Measurements from ENCODE around the gene YTHDF1.

The YTHDF1 gene

GRCh38 chr20:63210011-63210605 lies 5.8 kb downstream of the YTHDF1 start:
- DNase-seq: peak in 2 of 51 donors; percentile 4 to 20

GRCh38 chr20:63208346-63208909 lies 7.5 kb downstream of the YTHDF1 start:
- peak in 7 of 51 donors; percentile 16 to 49 (median 26) for DNase-seq

DNA sequence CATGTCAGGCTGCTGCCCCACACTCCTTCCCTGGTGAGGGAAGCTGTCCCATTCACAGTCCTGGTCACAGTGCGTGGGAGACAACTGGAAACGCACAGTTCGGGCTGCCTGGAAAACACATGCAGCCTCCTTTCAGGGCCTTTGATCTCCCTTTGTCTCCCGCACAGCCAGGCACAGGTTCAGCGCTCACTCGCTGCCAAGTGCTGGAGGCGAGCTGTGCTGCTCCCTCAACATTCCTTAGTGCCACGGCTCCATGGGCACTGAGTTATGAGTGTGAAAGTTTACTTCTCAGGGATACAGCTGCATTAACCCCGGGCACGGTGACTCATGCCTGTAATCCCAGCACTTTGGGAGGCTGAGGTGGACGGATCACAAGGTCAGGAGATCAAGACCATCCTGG lies 9.1 kb downstream of the YTHDF1 start:
- peak in 28 of 51 donors; percentile 8 to 73 (median 40) for DNase-seq

- DNase-seq: no peak
Measured at GRCh38 chr20:63205896-63206295, 10.0 kb downstream of the YTHDF1 start.

DNA sequence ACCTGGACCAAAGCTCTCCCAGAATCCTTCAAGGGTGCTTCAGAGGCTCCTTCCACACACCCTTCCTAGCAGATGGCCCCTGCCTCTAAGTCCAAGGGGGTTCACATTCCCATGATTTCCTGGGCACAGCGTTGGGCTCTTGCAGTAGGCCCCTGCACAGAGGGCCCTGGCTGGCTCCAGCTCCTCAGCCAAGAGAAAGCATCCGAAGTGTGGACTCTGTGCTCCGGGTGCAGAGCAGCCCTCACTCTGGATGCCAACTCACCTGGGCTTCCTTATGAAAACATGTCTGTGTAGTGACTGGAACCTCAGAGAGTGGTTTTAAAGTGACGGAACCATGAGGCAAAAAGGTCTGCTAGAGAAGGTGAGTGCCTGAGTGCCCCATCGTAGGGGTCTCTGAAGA lies 11.6 kb downstream of the YTHDF1 start:
- DNase-seq: no peak

DNA sequence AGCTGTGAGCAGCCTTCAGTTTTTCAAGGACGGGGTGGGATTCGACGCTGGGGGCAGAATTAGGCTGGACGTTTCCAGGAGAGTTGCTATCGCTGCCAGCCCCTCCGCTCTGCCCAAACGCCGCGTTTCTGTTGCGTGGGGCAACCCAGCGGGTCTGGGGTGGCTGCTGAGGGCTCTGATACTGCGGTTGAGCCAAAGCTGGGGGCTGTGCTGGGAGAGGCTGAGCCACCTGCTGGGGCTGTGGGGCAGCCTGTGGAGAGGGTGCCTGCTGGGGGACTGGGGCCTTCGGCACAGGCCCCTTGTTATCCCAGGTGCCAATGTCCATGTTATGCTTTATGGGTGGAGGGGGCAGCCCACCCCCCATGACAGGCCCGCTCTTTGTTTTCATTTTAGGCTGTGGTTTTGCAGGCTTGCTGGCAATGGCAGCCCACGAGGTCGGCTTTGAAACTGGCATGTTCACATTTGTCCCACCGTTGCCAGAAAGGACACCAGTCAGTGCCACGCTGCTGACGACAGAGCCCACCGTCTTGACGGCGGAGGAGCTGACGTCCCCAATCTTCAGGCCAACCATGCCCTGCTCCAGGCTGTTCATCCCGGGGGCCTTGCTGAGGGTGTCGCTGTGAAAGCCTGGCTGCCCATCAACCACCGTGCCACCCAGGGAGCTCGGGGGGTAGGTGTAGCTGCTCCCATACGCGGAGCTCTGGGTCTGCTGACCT lies 13.0 kb downstream of the YTHDF1 start:
- no peak for DNase-seq

- no peak for DNase-seq
Measured at GRCh38 chr20:63202021-63202420, 13.9 kb downstream of the YTHDF1 start.

DNA sequence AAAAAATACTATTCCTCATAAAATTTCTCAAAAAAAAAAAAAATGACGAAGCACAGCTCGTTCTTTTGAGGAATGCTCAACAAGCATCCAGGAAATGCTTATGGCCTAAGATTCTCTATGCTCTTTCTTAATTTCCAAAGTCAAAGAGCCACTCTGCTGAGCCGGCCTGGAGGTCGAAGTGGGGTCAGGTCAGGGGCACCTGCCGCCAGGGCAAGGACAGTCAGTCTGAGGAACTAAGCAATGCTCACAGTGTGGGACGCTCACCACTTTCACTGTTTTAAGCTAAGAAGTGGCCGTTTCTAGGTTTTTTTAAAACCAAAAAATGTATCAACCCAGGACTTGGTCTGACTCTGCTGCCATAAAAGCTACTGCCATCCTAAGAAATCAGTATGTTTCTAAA lies 17.3 kb downstream of the YTHDF1 start:
- DNase-seq: no peak

DNA sequence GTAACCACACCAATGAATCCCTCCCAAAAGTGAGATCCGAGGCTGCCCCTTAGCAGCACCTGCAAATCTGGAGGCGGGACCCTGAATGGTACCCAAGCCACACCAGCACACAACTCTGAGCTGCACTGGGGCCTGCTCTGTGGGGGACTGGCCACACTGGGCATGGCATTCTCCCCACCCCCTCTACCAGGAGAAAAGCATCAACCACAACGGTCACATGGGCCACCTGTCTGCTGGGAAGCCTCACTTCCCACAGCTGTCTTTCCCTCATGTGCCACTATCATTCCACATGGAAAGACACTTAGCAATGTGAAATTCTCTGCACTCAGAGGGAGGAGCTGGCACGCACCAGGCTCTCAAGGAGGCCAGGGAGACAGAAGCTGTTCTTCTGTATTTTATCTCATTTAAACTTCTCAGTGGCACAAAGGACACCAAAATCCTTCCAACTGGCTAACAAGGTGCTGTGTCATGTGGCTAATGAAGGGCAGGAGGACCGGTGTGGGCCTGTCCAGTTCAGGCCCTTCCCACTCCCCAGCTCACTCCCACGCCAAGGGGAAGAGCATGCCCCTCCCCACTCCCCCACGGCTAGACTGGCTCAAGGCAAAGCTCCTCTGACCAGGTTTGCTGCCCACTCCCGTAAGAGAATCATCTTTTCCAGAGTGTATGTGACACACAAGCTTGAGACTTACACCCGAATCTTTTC lies 19.0 kb downstream of the YTHDF1 start:
- no peak for DNase-seq

- DNase-seq: no peak
Measured at GRCh38 chr20:63194797-63195173, 21.1 kb downstream of the YTHDF1 start.

- no peak for DNase-seq
Measured at GRCh38 chr20:63194007-63194796, 21.7 kb downstream of the YTHDF1 start.

DNA sequence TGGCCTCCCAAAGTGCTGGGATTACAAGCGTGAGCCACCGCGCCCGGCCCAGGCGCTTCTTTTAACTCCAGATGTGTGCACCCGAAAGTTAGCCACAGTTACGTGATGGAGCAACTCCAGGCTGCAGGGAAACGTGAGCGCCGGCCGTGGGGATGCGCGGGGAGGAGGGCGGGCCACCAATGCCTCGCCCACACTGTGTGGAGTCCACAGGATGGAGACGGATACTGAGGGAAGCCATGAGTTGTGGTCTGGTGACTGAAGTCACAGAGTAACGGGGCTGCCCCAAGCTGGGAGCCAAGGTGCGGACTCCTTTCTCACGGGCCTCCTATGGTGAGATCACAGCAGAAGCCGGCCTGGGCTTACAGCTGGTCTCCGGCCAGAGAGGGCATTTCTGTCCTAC lies 23.2 kb downstream of the YTHDF1 start:
- DNase-seq: no peak

- DNase-seq: no peak
Measured at GRCh38 chr20:63191400-63191799, 24.5 kb downstream of the YTHDF1 start.

GRCh38 chr20:63190828-63191227 lies 25.1 kb downstream of the YTHDF1 start:
- DNase-seq: no peak

DNA sequence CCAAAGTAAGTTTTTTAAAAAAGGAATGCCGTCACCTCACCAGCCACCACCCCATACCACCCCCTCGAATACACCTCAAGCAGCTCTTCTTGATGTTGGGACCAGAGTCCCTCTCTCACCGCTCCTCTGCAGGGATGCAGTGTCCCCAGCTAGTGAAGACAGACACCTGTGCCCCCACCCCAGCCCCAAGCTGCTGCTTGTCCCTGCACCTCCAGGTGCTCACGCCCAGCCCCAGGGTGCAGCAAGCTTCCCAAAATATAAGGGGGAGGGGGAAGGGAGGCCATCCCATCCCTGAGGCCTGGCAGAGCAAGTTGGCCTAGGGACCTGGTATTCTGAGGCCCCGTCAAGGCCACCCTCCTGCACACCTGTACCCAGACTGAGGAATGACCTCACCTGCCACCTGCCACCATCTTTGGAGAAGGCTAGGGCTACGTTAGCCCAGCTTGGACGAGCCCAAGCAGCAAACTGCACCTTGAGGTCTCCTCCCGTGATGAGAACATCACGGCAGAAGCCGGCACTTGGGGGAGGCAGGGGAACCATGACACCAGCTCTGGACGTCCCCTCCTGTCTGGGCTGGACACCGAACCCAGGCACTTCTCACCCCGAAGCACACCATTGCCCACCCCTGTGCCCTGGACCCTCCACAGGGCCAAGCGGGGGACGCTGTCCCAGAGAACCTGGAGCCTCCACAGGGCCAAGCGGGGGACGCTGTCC lies 25.9 kb downstream of the YTHDF1 start:
- no peak for DNase-seq

GRCh38 chr20:63189322-63189642 lies 26.6 kb downstream of the YTHDF1 start:
- peak in 1 of 51 donors; percentile 6 for DNase-seq

DNA sequence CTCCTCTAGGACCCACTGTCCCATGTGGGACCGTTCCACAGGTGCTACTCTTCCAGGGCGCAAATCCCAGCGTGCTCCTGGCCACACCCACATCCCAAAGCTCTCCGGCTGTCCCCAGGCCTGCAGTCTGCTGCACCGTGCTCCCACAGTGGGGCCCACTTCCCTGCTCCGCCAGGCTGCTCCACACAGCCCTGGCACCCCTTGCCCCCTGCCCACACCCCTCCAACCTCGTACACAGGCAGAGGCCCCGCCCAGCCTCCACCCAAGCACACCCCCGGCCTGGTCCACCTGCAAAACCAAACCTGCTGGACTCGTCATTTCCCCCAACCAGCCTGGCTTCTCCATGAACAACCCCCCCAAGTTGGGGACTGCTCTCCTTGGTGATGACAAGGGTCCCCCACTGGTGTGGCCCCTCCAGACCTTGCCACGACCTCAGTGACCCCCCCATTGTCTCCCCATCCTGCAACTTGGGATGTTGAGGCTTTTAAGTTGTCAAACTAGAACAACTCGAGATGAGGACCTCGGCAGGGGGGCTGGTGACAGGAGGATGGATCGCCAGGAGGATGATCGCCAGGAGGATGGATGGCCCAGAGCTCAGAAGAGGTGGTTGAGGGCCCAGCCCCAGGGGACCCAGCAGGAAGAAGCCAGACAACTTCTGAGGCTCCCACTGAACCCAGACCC lies 27.1 kb downstream of the YTHDF1 start:
- no peak for DNase-seq

DNA sequence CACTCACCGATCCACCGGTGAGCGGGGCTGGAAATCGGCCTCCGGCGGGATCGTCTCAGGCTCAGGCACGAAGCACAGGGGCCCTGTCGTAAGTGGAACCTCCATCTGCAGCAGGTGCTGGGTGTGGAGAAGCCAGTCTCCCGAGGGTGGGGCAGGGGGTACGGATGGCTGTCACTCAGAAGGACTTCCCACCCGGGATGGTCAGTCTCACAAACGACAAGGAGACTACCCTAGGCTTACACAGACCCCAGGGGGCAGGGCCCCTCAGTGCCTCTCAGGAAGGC lies 27.8 kb downstream of the YTHDF1 start:
- DNase-seq: no peak

GRCh38 chr20:63187338-63188158 lies 28.4 kb downstream of the YTHDF1 start:
- no peak for DNase-seq
